GM21576 (cell line): ENCODE measurements around the gene NUCB2.
"Not testable (repeated sequence)": the region's sequence is repeated elsewhere in the genome, so short reads cannot be mapped to it uniquely, and the experiment has no call there.

Source experiments
- ATAC-seq: cut with Tn5 transposase; IDR thresholded peaks from one replicate; pipeline ENCODE4 v1.9.1; 2021; ENCODE audit warnings: mild to moderate bottlenecking, moderate library complexity; ENCODE audit not compliant: unreplicated experiment

The NUCB2 gene

DNA sequence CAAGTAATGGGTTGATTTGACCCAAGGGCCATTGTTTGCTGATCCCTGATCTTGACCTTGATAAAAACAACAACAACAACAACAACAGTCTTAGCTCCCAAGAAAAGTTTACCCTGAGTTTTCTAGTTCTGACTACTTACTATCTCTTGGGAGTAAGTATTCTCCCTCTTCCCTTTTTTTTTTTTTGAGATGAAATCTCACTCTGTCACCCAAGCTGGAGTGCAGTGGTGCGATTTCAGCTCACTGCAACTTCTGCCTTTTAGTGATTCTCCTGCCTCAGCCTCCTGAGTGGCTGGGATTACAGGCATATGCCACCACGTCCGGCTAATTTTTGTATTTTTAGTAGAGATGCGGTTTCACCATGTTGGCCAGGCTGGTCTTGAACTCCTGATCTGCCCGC lies 8.0 kb upstream of the NUCB2 start:
- not testable (repeated sequence) for ATAC-seq

DNA sequence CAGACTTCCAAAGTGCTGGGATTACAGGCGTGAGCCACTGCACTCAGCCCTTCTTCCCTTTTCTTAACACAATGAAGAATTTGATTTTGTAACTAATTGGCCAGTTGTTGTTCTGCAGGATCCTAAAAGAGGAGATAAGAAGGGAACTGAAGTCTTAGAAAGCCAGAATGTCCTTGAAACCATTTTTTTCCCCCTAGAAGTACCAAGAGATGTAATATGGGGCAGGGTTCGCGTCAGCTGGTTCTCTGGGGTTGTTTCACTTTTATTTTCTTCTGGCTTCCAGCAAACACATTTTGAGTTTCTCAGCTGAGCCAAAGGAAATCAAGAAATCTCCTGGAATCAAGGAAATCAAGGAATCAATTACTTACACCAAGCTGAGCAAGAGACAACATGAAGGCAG lies 7.6 kb upstream of the NUCB2 start:
- no peak for ATAC-seq

DNA sequence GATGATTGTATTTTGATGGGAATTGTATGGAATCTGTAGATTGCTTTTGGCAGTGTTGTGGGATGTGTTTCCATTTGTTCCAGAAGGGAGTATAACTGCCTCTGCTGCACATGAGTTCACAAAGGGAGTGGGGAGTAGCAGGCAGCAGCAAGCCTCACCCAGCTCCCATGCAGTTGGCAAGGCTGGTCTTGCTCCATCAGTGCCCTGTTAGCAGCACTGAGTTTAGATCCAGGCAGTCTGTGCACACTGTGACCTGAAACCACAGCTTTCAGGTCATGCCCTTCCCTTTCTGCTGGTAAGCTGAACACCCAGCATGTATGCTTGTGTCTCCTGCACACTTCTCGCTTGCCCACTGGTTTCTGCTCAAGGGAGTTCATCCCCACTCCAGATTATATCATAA lies 3.7 kb upstream of the NUCB2 start:
- ATAC-seq: no peak

DNA sequence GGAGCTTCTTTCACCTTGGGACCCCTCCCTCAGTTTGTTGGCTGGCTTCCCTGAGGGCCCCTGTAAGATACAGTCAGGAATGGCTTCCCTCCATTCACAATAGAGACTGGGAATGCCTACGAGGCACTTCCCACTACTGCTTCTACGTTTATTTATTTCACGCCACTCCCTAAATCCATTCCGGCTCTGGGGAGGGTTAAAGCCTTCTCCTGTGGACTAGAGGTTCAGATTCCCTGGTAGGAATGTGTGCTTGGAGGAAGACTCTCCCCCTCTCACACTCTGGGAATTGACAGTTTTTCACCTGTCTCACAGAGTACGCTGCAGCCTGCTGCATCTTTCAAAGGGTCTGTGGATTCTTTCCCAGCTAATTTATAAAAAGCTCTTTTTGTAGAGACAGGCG lies 3.3 kb upstream of the NUCB2 start:
- ATAC-seq: no peak

DNA sequence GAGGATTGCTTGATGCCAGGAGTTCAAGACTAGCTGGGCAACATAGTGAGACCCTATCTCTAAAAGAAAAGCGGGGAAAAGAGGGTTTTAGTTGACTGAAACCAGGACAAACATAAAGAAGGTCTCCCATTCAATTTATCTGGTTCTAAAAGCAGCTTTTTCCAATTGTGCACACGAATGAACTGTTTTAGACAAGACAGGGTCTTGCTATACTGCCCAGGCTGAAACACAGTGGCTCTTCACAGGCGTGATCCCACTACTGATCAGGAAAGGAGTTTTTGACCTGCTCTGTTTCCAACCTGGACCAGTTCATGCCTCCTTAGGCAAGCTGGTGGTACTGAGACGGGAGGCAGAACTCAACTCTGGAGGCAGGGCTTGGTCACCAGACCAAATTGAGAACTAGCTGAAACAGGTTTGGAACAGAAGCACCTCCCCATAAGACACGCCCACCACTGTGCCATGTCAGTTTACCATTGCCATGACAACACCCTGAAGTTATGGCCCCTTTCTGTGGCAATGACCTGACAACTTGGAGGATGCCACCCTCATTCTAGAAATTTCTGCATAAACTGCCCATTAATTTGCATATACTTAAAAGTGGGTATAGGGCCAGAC lies 2.8 kb upstream of the NUCB2 start:
- ATAC-seq: no peak

DNA sequence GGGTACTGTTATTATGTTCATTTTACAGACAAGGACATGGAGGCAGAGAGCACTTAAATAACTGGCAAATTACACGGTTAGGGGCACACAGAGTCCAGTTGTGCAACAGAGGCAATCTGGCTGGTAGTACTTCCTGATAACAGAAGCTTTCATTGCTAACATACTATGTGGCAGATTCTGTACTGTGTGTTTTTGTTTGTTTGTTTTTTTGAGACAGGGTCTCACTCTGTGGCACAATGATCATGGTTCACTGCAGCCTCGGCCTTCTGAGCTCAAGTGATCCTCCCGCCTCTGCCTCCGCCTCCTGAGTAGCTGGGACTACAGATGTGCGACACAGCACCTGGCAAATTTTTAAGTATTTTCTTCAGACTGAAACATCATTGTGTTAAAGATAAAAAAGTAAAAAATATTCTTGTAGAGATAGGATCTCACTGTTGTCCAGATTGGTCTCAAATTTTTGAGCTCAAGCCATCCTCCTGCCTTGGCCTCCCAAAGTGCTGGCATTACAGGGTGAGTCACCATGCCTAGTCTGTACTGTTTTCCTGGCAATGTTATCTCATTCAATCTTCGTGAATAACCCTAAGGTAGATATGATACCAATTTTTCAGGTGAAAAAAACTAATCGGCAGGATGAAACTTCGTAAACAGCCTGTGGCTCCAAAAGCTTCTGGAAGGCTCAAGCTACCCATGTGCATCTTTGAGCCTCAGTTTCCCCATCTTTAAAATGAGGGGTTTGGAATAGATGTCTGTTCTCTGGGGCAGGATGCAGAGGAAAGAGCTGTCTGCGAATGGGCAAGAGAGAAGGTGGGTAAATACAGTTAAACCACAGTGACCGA lies 921 bp upstream of the NUCB2 start:
- ATAC-seq: no peak

DNA sequence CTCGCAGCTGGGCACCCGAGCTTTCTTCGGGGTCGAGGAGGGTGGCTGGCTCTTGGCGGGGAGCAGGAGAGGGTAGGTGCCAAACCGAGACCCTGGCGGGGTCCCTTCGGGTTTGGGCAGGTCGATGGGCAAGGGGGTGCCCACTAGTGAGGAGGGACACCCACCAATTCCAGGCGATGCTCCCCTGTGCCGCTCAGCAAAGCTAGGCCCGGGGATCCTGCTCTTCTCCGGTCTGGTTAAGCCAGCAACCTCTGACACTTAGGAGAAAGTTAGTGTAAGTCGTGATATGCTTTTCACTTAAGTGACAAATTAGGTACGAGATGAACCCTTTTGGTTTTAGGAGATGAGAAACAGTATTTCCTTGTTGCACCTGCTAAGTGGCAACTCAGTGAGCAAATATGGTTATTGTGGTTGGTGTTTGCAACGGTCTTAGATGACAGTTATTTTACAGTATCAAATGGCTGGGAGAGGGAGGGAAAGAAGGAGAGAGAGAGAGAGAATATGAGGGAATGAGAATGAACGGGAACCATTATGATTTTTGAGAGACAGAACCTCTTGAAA lies 565 bp downstream of the NUCB2 start:
- ATAC-seq: peak; percentile 20

DNA sequence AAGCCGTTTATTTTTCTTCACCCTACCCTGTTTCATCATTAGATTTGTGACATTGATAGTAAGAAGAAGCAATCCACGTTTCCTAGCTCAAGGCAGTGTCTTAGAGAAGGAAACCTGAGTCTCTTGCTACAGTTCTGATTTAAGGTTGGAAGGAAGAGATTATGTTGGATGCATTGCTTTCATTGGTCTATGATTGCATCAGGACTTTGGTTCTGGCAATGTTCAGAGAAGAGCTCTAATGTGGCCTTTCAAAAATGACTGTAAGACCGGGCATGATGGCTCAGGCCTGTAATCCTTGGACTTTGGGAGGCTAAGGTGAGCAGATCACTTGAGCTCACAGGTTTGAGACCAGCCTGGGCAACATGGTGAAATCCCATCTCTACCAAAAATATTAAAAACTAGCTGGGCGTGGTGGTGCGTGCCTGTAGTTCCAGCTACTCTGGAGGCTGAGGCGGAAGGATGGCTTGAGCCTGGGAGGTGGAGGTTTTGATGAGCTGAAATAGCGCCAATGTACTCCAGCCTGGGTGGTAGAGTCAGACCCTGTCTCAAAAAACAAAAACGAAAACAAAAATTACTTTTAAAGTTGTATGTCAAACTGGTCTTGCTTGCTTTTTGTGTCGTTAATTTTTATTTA lies 4.1 kb downstream of the NUCB2 start:
- no peak for ATAC-seq

DNA sequence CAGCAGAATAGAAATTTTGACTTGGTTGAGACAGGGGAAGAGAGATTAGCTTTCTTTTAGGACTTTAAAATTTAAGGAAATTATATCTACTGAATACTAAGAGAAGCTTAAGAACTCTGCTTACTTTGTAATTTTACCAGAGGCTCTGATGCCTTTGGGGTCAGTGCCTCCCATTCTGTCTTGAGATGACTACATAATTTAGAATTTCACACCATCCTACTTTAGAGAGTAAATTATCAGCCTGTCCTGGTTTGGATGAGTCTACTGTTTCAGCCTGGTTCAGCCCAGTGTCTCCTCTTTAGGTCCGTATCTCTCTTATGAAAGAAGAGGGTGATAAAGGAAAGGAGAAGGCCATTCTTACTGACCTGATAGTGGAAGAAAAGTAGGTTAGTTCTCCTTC lies 9.8 kb downstream of the NUCB2 start:
- ATAC-seq: no peak

DNA sequence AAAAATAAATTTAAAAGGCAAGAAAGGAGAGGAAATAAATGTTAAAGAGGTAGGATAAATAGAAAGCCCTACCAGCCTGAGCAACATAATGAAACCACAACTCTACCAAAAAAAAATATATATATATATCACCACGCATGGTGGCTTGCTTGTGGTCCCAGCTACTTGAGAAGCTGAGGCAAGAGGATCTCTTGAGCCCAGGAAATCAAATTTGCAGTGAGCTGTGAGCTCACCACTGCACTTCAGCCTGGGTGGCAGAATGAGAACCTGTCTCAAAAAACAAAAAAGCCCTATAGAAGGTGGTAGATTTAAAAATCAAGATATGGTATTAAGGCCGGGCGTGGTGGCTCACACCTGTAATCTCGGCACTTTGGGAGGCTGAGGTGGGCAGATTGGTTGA lies 10.5 kb downstream of the NUCB2 start:
- ATAC-seq: no peak

DNA sequence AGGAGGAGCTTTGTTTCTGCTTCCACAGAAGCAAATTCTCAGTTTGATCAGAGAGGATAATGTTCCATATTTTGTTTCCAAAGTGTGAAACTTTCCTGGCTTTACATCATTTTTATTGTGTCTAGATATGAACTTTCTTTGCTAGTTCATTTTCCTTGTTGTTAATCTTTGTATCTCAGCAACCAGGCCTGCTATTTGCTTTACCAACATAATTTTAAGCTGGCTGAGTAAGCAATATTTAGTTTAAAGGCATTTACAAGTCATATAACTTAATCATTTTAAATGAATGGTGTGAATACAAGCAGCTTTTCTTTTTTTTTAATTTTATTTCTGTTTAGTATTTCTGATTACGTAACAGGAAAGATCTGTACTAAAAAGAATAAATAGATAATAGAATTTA lies 15.2 kb downstream of the NUCB2 start:
- no peak for ATAC-seq

DNA sequence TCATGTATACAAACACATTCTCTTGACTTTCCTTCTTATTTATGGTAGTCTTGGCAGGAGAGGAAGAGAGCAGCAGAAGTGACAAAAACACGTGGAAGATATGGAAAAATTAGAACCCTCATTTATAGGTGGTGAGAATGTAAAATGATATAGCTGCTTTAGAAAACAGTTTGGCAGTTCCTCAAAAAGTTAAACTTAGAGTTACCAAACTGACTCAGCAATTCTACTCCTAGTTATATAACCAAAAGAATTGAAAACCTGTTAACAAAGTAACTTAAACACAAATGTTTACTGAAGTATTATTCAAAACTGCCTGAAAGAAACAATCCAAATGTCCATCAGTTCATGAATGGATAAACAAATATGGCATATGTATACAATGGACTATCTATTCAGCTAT lies 16.8 kb downstream of the NUCB2 start:
- no peak for ATAC-seq

DNA sequence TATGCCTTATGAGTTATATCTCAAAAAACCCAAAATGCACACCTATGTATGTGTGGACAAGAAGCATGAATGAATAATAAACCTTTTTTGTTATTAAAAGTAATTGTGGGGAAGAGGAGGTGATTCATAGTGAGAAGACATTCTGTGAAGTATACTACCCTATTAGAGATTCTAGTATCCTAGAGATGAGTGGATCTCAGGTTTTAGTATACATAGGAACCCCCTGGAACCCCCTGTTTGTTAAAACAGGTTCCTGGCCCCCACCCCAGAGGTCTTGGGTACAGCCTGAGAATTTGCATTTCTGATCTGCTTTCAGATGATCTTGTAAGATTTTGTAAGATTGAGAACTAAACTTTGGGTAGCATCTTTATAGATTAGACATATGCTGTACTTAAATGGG lies 17.5 kb downstream of the NUCB2 start:
- no peak for ATAC-seq

DNA sequence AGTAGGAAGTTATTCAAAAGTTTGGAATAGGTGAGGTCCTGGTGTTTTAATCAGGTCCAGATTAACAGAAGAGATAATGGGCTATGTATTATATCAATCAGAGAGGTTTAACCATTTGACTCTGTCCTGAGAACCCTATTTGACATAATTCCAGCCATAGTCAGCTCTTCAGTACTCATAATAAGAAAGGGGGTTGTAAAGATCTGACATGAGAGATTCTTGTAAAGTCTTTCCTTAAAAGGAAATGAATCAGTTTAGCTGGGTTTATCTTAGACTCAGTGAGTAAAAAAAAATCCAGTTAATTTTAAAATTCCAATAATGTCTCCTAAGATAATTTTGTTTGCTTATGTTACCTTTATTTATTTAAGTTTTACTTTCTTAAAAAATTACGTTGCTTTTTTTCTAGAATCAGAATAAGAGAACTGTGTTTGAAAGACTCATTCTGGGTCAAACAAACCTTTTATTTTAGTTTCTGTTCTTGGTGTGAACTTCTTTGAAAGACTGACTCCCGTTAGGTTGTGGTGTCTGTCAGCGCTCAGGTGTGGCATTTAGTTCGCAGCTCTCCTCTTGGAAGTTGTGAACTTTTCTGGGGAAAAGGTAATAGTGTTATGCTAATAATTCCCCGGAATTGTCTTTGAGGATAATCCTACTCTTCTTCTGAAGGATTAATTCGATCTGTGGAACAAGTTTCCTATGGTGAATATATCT lies 20.5 kb downstream of the NUCB2 start:
- no peak for ATAC-seq

DNA sequence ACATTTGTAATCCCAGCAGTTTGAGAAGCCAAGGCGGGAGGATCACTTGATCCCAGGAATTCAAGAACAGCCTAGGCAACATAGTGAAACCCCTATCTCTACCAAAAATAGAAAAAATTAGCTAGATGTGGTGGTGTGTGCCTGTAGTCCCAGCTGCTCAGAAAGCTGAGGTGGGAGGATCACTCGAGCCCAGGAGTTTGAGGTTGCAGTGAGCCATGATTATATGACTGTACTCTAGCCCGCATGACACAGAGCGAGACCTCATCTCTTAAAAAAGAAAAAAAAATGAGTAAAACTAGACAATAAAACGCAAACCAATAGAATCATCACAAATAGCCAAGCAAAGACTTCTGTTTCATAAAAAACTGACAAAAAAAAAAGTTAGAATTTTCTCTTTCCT lies 21.8 kb downstream of the NUCB2 start:
- peak; percentile 72 for ATAC-seq

DNA sequence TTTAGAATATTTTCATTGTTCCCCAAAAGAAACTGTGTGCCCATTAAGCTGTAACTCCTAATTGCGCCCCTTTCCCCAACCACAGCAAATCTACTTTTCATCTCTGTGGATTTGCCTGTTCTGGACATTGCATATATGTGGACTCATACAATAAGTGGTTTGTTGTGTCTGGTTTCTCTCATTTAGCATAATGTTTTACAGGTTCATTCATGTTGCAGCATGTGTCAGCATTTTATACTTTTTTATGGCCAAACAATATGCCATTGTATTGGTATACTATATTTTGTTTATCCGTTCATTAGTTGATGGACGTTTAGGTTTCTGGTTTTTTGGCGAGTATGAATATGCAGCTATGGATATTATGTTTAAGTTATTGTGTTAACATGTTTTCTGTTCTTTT lies 23.8 kb downstream of the NUCB2 start:
- no peak for ATAC-seq

DNA sequence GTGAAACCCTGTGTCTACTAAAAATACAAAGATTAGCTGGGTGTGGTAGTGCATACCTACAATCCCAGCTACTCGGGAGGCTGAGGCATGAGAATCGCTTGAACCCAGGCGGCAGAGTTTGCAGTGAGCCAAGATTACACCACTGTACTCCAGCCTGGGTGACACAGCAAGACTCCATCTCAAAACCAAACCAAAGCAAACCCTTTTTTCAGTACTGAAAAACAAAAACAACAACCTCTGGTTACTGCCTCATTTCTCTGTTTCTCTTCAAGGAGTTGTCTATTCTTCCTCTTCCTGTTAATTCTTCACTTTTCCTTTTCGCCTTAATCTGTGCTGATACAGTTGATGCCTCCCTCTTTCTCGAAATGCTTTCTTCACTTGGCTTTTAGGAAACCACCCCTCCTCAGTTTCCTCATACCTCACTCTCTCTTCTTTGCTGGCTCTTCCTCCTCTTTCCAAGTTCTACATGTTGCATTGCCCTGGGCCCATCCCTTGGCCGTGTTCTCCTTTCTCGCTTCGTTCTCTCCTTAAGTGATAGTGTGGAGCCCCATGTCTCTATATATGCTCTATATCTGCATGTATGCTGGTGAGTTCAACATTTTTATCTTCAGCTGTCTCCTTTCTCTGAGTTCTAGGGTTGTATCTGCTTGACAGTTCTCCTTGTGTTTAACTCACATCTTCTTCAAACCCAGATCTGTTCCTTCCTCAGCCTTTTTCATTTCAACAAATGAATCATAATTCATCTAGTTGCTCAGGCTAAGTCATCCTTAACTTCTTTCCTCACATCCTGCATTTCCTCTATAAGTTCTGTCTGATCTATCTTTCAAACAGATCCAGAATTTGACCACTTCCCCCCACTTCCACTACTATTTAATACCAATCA lies 37.1 kb downstream of the NUCB2 start:
- ATAC-seq: no peak

DNA sequence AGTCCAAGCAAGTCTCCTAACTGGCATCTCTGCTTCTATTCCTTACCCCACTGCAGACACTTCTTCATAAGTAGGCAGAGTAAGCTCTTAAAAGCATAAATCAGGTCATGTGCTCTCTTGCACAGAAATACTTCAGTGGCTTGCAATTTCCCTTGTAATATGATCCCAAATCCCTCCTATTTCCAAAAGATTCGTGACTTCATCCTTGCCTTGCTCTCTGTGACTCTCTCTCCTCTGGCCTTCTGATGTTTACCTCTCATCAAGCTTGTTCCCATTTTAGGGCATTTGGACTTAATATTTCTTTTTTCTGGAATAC lies 37.7 kb downstream of the NUCB2 start:
- ATAC-seq: no peak

DNA sequence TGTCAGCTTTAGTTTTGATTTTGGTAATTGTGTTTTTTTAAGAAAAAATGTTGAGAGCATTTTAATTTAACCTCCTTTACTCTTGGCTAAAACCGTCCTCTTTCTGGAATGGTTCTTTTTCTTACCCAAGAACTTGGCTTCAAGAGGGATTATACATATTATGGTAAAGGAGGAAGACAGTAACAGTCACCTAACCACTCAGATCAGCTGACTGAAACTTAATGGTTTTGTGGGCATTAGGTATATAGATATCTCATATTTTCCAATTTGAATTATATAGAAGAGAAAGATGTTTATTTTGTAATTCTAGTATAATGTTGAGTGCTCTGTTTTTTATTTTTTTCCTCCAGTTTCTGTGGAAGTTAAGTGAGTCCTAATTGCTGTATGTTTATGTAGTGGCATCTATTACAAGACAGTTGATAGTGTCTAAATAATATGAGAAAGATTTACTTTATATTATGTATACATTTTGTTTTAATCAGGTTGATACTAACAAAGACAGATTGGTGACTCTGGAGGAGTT lies 38.4 kb downstream of the NUCB2 start:
- no peak for ATAC-seq

DNA sequence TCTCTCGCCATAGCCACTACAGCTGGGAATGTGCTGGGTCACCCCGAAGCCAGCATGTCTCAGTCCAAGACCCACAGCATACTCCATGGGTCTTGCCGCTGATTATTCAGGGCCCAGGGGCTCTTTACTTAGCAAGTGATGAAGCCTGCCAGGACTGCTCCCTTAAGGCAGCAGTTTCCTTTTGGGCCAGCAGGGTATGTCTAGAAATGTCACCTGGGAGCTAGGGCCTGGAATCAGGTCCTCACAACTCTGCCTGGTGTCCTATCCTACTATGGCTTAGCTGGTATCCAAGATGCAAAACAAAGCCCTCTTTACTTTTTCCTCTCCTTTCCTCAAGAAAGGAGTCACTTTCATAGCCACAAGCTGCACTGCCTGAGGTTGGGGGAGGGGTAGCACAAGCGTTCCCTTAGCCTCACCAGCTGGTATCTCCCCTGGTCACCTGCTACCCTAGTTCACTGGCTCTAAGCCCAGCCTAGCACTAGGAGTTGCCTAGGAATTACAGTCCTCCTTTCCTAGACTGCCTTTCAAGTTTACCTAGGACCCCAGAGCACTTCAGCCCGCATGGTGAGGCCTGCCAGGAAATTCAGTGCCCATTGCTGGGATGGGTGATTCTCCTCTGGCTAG lies 52.4 kb downstream of the NUCB2 start:
- ATAC-seq: no peak
